K562 (cell line): ENCODE data around the gene ZBTB20. TPM values are rescaled to one million over a fixed set of nuclear protein-coding genes. Genes with fewer than 3 reads are reported as not detected.

Experiments
- E4F1 ChIP-seq: fragments of 250-450 bp; sonication (Bioruptor Pico); IDR thresholded peaks from 2 replicates; pipeline ENCODE4 v1.5.0; 2021; ENCODE audit warnings: mild to moderate bottlenecking, borderline replicate concordance
- HNRNPK ChIP-seq: fragments of 200-400 bp; formaldehyde crosslinking; IDR thresholded peaks from one replicate; pipeline ENCODE4 v1.6.1; 2018; ENCODE audit warnings: mild to moderate bottlenecking, low read depth, low read length; ENCODE audit not compliant: poor library complexity, severe bottlenecking
- PRMT5 ChIP-seq: sonication (generic); formaldehyde crosslinking; IDR thresholded peaks from 2 replicates; pipeline ENCODE4 v1.5.0; 2020; ENCODE audit warnings: missing genetic modification reagents
- RBM22 ChIP-seq: fragments of 200-400 bp; formaldehyde crosslinking; IDR thresholded peaks from 2 replicates; pipeline ENCODE4 v1.6.1; 2018; ENCODE audit warnings: low read length, low read depth; ENCODE audit not compliant: poor library complexity, severe bottlenecking
- ZBTB49 ChIP-seq: sonication (generic); formaldehyde crosslinking; IDR thresholded peaks from 2 replicates; pipeline ENCODE4 v1.8.0; 2022; ENCODE audit warnings: missing genetic modification reagents, mild to moderate bottlenecking, borderline replicate concordance
- ZNF668 ChIP-seq: fragments of 250-450 bp; sonication (Bioruptor Pico); IDR thresholded peaks from 2 replicates; pipeline ENCODE4 v1.8.0; 2022; ENCODE audit warnings: mild to moderate bottlenecking, inconsistent platforms
- polyA plus RNA-seq, 8 experiments: library from polyadenylated mRNA; depleted of rRNA in 4 of 8; stranded (reverse) in 5 of 8; unstranded in 3 of 8; fragments of >200 nt; fragmentation: Nextera tagmentation in 2 of 8; fragmentation: Illumina TruSeq in 1 of 8; extraction: Ambion mirVana in 2 of 8; extraction: Trizol in 1 of 8; gene quantifications; 2 replicates each; pipeline versions ENCODE4 v1.2.1 to v1.2.3, GENCODE V29; 2011 to 2014; ENCODE audit warnings: inconsistent platforms in 1 of 8, missing spikeins in 1 of 8
- total RNA-seq, 7 experiments: library from RNA; depleted of rRNA in 6 of 7; stranded (reverse); fragments of >200 nt in 6 of 7; fragmentation: Illumina TruSeq in 2 of 7; extraction: Trizol in 2 of 7; gene quantifications; 2 replicates each; pipeline versions ENCODE4 v1.2.1 to v1.2.3, GENCODE V29; 2011 to 2021; ENCODE audit warnings: low replicate concordance in 1 of 7
- TF ChIP-seq, protein P1 (sequence below): fragments of 250-450 bp; sonication (Bioruptor Pico); IDR thresholded peaks from 2 replicates; pipeline ENCODE4 v1.5.0; 2020; ENCODE audit warnings: mild to moderate bottlenecking, borderline replicate concordance

The ZBTB20 gene
- total and polyA plus RNA-seq, 9 of the 15 experiments (the other 6 are each of a cell fraction or from before 2014, with no cell fraction given) = 0.17 to 1.7 (median 0.45) TPM

- TF ChIP-seq ZBTB49 (no peak), HNRNPK (no peak), ZNF668 (no peak), PRMT5 (CRISPR knock-in tag) (no peak), RBM22 (no peak), E4F1 (no peak)
- TF ChIP-seq, protein P1, sequence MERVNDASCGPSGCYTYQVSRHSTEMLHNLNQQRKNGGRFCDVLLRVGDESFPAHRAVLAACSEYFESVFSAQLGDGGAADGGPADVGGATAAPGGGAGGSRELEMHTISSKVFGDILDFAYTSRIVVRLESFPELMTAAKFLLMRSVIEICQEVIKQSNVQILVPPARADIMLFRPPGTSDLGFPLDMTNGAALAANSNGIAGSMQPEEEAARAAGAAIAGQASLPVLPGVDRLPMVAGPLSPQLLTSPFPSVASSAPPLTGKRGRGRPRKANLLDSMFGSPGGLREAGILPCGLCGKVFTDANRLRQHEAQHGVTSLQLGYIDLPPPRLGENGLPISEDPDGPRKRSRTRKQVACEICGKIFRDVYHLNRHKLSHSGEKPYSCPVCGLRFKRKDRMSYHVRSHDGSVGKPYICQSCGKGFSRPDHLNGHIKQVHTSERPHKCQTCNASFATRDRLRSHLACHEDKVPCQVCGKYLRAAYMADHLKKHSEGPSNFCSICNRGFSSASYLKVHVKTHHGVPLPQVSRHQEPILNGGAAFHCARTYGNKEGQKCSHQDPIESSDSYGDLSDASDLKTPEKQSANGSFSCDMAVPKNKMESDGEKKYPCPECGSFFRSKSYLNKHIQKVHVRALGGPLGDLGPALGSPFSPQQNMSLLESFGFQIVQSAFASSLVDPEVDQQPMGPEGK (CRISPR knock-in tag) = no peak
Observed at GRCh38 chr3:114290911-114291901, 855.9 kb downstream of the ZBTB20 start (continued).
